NCI-H128 (cell line): Measurements from ENCODE around the gene NPNT.

ENCODE experiments used
- DNase-seq: peaks from one replicate; lab custom pipeline; 2025; ENCODE audit not compliant: unreplicated experiment; lab: John Stamatoyannopoulos, UW

The NPNT gene

DNA sequence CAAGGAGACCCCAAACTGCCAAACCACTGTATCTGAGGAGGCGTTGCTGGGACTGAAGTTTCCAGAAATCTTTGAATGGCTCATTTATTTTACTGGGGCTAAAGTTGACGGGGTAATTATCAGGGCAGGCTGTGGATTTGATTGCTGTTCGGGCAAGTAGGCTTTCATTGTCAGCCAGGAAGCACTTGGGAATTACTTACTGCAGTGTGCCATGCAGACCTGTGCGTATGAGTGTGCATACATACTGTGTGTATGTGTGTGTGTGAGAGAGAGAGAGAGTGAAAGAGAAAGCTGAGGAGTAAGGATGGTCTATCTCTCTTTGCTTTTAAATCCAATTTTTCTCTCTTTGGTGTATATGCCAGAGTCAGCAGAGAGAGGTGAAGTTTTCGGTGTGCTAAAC, 122.7 kb downstream of the NPNT start:
- DNase-seq = no peak

DNA sequence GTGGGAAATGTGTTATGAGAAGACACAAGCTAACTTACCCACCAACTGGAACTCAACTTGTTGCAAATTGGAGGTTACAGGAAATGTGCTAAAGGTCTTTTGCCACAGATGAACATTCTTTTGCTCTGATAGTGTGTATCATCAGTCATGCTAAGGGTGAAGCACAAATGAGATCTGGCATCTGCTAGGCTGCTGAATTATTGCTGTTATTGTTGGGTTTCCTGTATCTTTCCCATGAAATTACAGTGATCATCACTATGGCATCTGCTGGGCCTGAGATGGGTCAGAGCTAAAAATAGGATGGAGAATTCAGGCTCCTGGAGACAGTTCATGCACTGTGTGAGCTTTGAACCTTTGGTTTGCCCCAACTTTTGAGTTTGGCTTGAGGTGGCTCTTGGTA, 124.5 kb downstream of the NPNT start:
- no peak for DNase-seq
